Activated CD4-positive, alpha-beta memory T cell treated with anti-CD3 and anti-CD28 coated beads for 36 hours (primary cell): ENCODE results near the gene ZNF346. TPM values are rescaled to one million over a fixed set of nuclear protein-coding genes. Genes with fewer than 3 reads are reported as not detected.
A peak's percentile ranks its signal among the peaks of the same experiment; 100 is the strongest.
"Not testable (repeated sequence)": the region's sequence is repeated elsewhere in the genome, so short reads cannot be mapped to it uniquely, and the experiment has no call there.

ENCODE experiments used
- CTCF ChIA-PET: fragments of 350-600 bp; sonication (Branson Sonifier 250); formaldehyde crosslinking; loops from one replicate; lab custom pipeline; 2021; ENCODE audit warnings: antibody characterized with exemption, inconsistent platforms; lab: Charles Lee
- POLR2A ChIA-PET: fragments of 350-600 bp; sonication (Branson Sonifier 250); formaldehyde crosslinking; loops from one replicate; lab custom pipeline; 2021; ENCODE audit warnings: antibody characterized with exemption; lab: Charles Lee
- DNase-seq: peaks from one replicate; pipeline ENCODE4 v3.0.0-alpha.2; 2020
- H3K27ac Mint-ChIP-seq: one replicate; pipeline ENCODE4 v1.8.0; 2021; ENCODE audit warnings: mixed read lengths
- H3K27me3 Mint-ChIP-seq: one replicate; pipeline ENCODE4 v1.8.0; 2021; ENCODE audit warnings: mixed read lengths
- H3K36me3 Mint-ChIP-seq: one replicate; pipeline ENCODE4 v1.8.0; 2021; ENCODE audit warnings: mixed read lengths
- H3K4me1 Mint-ChIP-seq: one replicate; pipeline ENCODE4 v1.8.0; 2021; ENCODE audit warnings: low read depth, mixed read lengths
- H3K4me3 Mint-ChIP-seq: one replicate; pipeline ENCODE4 v1.8.0; 2021; ENCODE audit warnings: mild to moderate bottlenecking, mixed read lengths
- H3K9me3 Mint-ChIP-seq: one replicate; pipeline ENCODE4 v1.8.0; 2021; ENCODE audit warnings: mixed read lengths
- intact Hi-C: fragments of 100-400 bp; cut with micrococcal nuclease; formaldehyde crosslinking; loops from one replicate; pipeline ENCODE4 v1.15.1; 2023
- total RNA-seq, 2 experiments: library from RNA; stranded (reverse); gene quantifications; one replicate each; pipeline ENCODE4 v1.2.3, GENCODE V29; 2021

Gene ZNF346, protein sequence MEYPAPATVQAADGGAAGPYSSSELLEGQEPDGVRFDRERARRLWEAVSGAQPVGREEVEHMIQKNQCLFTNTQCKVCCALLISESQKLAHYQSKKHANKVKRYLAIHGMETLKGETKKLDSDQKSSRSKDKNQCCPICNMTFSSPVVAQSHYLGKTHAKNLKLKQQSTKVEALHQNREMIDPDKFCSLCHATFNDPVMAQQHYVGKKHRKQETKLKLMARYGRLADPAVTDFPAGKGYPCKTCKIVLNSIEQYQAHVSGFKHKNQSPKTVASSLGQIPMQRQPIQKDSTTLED
- 10 to 100 TPM; 12.7 to 15.6 TPM for total RNA-seq

GRCh38 chr5:177022386-177023302, at the start of gene ZNF346:
TSS of gene ZNF346 (plus strand) at chr5:177022696. CDS start at chr5:177022739, 43 bp downstream.
- peaks cover 33% of the 10 kb centered on the region for H3K4me1 Mint-ChIP-seq
- no peaks in the 10 kb centered on the region for H3K9me3 Mint-ChIP-seq
- DNase-seq = peak; percentile 94
- H3K4me3 Mint-ChIP-seq = peak within 1 kb of the TSS; percentile 89
- POLR2A ChIA-PET = interaction anchor here (0.8 to 2.8 kb wide), 4 partner anchors 11 to 362 kb away, joined by 3 to 14 read pairs (median 4); partner anchors contain the start of gene UIMC1
- CTCF ChIA-PET = interaction anchor here (0.8 to 2.5 kb wide), 7 partner anchors 13 to 51 kb away, joined by 3 to 11 read pairs (median 4); no protein-coding TSS in a partner anchor
- H3K27me3 Mint-ChIP-seq = no peaks in the 10 kb centered on the region
- H3K36me3 Mint-ChIP-seq = peaks cover 15% of the 10 kb centered on the region
- peak within 1 kb of the TSS; percentile 89 for H3K27ac Mint-ChIP-seq
- intact Hi-C loops = loop anchor here (1.0 kb wide), 1 partner anchor 16 kb away; the partner anchor contains the start of gene UIMC1

- H3K4me3 Mint-ChIP-seq = no peak overlapping the region
- H3K4me1 Mint-ChIP-seq = peaks cover 13% of the 10 kb centered on the region
- H3K27ac Mint-ChIP-seq = no peak overlapping the region
- POLR2A ChIA-PET = no interaction called here
- no peak for DNase-seq
- peaks cover 23% of the 10 kb centered on the region for H3K36me3 Mint-ChIP-seq
- CTCF ChIA-PET = no interaction called here
- no peaks in the 10 kb centered on the region for H3K9me3 Mint-ChIP-seq
- H3K27me3 Mint-ChIP-seq = no peaks in the 10 kb centered on the region
- intact Hi-C loops = no loop called here
Measured at GRCh38 chr5:176979669-176980068, 42.8 kb upstream of the ZNF346 start.

- peaks cover 17% of the 10 kb centered on the region for H3K36me3 Mint-ChIP-seq
- DNase-seq = no peak
- H3K27me3 Mint-ChIP-seq = no peaks in the 10 kb centered on the region
- POLR2A ChIA-PET = no interaction called here
- H3K9me3 Mint-ChIP-seq = no peaks in the 10 kb centered on the region
- intact Hi-C loops = no loop called here
- H3K27ac Mint-ChIP-seq = peak overlapping the region; percentile 23
- CTCF ChIA-PET = interaction anchor here (0.6 to 1.3 kb wide), 2 partner anchors 41 to 322 kb away, joined by 4 to 5 read pairs; partner anchors contain the start of gene ZNF346
- H3K4me1 Mint-ChIP-seq = peaks cover 17% of the 10 kb centered on the region
- H3K4me3 Mint-ChIP-seq = no peak overlapping the region
Measured at GRCh38 chr5:176980818-176981217, 41.7 kb upstream of the ZNF346 start.

DNA sequence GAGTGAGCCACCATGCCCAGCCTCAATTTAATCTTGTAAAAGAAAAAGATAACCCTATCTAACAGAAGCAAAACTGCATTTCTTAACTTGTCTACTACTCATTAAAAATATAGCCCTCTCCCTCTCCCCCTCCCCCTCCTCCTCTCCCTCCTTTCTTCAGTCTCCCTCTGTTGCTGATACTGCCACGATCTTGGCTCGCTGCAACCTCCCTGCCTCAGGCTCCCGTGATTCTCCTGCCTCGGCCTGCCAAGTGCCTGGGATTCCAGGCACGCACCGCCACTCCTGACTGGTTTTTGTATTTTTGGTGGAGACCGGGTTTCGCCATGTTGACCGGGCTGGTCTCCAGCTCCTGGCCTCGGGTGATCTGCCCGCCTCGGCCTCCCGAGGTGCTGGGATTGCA, 39.4 kb upstream of the ZNF346 start:
- DNase-seq, H3K27ac Mint-ChIP-seq, H3K9me3 Mint-ChIP-seq, H3K27me3 Mint-ChIP-seq, intact Hi-C loops, POLR2A ChIA-PET, H3K4me3 Mint-ChIP-seq: not testable (repeated sequence)
- CTCF ChIA-PET = interaction anchor here (1.0 kb wide), 1 partner anchor 323 kb away, joined by 3 read pairs; no protein-coding TSS in a partner anchor
- peaks cover 28% of the 10 kb centered on the region for H3K4me1 Mint-ChIP-seq
- peaks cover 13% of the 10 kb centered on the region for H3K36me3 Mint-ChIP-seq

DNA sequence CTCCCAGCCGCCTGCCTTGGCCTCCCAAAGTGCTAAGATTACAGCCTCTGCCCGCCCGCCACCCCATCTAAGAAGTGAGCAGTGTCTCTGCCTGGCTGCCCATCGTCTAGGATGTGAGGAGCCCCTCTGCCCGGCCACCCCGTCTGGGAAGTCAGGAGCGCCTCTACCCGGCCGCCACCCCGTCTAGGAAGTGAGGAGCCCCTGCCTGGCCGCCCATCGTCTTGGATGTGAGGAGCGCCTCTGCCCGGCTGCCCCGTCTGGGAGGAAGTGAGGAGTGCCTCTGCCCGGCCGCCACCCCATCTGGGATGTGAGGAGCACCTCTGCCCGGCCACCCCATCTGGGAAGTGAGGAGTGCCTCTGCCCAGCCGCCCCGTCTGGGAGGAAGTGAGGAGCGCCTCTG, 38.9 kb upstream of the ZNF346 start:
- intact Hi-C loops, POLR2A ChIA-PET, CTCF ChIA-PET: not testable (repeated sequence)

DNA sequence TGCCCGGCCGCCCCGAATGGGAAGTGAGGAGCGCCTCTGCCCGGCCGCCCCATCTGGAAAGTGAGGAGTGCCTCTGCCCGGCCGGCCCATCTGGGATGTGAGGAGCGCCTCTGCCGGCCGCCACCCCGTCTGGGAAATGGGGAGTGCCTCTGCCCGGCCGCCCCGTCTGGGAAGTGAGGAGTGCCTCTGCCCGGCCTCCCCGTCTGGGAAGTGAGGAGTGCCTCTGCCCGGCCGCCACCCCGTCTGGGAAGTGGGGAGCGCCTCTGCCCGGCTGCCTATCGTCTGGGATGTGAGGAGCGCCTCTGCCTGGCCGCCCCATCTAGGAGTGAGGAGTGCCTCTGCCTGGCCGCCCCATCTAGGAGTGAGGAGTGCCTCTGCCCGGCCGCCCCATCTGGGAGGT, 38.3 kb upstream of the ZNF346 start:
- H3K27ac Mint-ChIP-seq, CTCF ChIA-PET, H3K4me3 Mint-ChIP-seq, DNase-seq, H3K9me3 Mint-ChIP-seq, intact Hi-C loops, H3K27me3 Mint-ChIP-seq, H3K36me3 Mint-ChIP-seq, POLR2A ChIA-PET: not testable (repeated sequence)
- H3K4me1 Mint-ChIP-seq = peaks cover 33% of the 10 kb centered on the region

More for the DNA sequence above, 38.9 kb upstream of the ZNF346 start:
- not testable (repeated sequence) for DNase-seq, H3K9me3 Mint-ChIP-seq, H3K27ac Mint-ChIP-seq, H3K27me3 Mint-ChIP-seq, H3K4me3 Mint-ChIP-seq
- Mint-ChIP-seq H3K36me3 (peaks cover 13% of the 10 kb centered on the region), H3K4me1 (peaks cover 31% of the 10 kb centered on the region)

- Mint-ChIP-seq H3K27ac (peak overlapping the region; percentile 42), H3K4me3 (no peak overlapping the region), H3K27me3 (no peaks in the 10 kb centered on the region), H3K36me3 (peaks cover 5% of the 10 kb centered on the region), H3K9me3 (no peaks in the 10 kb centered on the region), H3K4me1 (peaks cover 28% of the 10 kb centered on the region)
- peak; percentile 40 for DNase-seq
- CTCF ChIA-PET = interaction anchor here (1.0 kb wide), 1 partner anchor 538 kb away, joined by 3 read pairs; no protein-coding TSS in a partner anchor
- intact Hi-C loops = no loop called here
- POLR2A ChIA-PET = no interaction called here
Measured at GRCh38 chr5:176985516-176985915, 37.0 kb upstream of the ZNF346 start.

DNA sequence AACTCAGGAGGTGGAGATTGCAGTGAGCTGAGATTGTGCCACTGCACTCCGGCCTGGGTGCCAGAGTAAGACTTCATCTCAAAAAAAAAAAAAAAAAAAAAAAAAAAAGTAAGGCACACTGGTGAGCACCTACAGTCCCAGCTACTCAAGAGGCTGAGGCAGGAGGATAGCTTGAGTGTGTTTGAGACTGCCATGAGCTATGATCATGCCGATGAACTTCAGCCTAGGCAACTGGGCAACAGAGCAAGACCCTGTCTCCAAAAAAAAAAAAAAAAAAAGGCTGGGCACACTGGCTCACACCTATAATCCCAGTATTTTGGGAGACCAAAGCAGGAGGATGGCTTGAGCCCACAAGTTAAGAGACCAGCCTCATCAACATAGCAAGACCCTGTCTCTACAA, 36.2 kb upstream of the ZNF346 start:
- POLR2A ChIA-PET = no interaction called here
- CTCF ChIA-PET = interaction anchor here (1.0 kb wide), 1 partner anchor 539 kb away, joined by 3 read pairs; no protein-coding TSS in a partner anchor
- peaks cover 28% of the 10 kb centered on the region for H3K4me1 Mint-ChIP-seq

GRCh38 chr5:176987583-176987982, 34.9 kb upstream of the ZNF346 start:
- H3K27ac Mint-ChIP-seq = no peak overlapping the region
- ChIA-PET CTCF (no interaction called here), POLR2A (no interaction called here)
- peaks cover 28% of the 10 kb centered on the region for H3K4me1 Mint-ChIP-seq
- no peak for DNase-seq
- intact Hi-C loops = no loop called here
- H3K9me3 Mint-ChIP-seq = no peaks in the 10 kb centered on the region
- H3K4me3 Mint-ChIP-seq = no peak overlapping the region
- H3K36me3 Mint-ChIP-seq = peaks cover under 1% of the 10 kb centered on the region
- H3K27me3 Mint-ChIP-seq = no peaks in the 10 kb centered on the region

More for the DNA sequence above, 36.2 kb upstream of the ZNF346 start:
- intact Hi-C loops = no loop called here
- no peak for DNase-seq
- H3K4me3 Mint-ChIP-seq = no peak overlapping the region
- no peaks in the 10 kb centered on the region for H3K9me3 Mint-ChIP-seq
- H3K27ac Mint-ChIP-seq = no peak overlapping the region
- peaks cover 3% of the 10 kb centered on the region for H3K36me3 Mint-ChIP-seq
- no peaks in the 10 kb centered on the region for H3K27me3 Mint-ChIP-seq

DNA sequence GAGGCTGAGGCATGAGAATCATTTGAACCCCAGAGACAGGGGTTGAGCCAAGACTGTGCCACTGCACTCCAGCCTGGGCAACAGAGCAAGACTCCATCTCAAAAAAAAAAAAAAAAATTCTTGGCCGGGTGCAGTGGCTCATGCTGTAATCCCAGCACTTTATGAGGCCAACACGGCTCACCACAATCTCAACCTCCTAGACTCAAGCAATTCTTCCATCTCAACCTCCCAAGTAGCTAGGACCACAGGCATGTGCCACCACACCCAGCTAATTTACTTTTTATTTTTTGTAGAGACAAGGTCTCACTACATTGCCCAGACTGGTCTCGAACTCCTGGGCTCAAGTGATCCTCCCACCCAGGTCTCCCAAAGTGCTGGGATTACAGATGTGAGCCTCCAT, 29.4 kb upstream of the ZNF346 start:
- H3K36me3 Mint-ChIP-seq = peaks cover 17% of the 10 kb centered on the region
- H3K27ac Mint-ChIP-seq, POLR2A ChIA-PET, DNase-seq, H3K27me3 Mint-ChIP-seq, intact Hi-C loops, H3K4me3 Mint-ChIP-seq, H3K9me3 Mint-ChIP-seq: not testable (repeated sequence)
- CTCF ChIA-PET = interaction anchor here (1.0 kb wide), 1 partner anchor 20 kb away, joined by 3 read pairs; no protein-coding TSS in a partner anchor
- H3K4me1 Mint-ChIP-seq = peaks cover 49% of the 10 kb centered on the region

DNA sequence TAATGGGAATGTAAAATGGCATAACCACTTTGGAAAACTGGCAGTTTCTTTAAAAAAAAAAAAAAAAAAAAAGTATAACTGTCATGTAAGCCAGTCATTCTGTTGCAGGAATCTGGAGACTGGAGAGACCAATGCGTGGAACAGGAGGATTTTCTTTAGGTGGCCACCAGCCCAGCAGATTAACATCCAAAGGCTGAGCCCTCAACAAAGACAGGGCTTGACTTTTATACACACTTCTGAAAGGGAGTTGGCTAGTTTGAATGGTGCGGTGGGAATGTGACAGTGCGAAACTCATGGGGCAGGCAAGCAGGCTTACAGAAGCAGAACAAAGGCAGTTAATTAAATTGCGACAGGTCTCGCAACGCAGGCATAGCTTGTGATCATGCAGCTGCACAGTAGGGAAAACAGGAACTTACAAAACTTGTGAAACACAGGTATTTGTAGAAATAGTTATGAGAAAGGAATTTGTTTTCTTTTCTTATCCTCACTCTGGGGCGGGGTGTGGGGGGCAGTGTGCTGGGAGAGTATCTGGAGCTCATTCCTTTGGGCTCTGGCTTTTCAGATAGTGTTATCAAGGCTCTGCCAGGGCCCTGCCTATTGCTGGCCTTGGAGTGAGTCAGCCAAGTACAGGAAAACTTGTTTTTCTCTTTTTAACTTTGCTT, 27.9 kb upstream of the ZNF346 start:
- no peak overlapping the region for H3K4me3 Mint-ChIP-seq
- H3K27ac Mint-ChIP-seq = peak overlapping the region; percentile 83
- CTCF ChIA-PET = interaction anchor here (1.0 to 1.4 kb wide), 2 partner anchors 11 to 334 kb away, joined by 3 to 5 read pairs; no protein-coding TSS in a partner anchor
- POLR2A ChIA-PET = no interaction called here
- no peaks in the 10 kb centered on the region for H3K27me3 Mint-ChIP-seq
- intact Hi-C loops = loop anchor here (5.0 kb wide), 1 partner anchor 92 kb away; no protein-coding TSS in a partner anchor
- peaks cover 17% of the 10 kb centered on the region for H3K36me3 Mint-ChIP-seq
- DNase-seq = no peak
- peaks cover 6% of the 10 kb centered on the region for H3K9me3 Mint-ChIP-seq
- peaks cover 45% of the 10 kb centered on the region for H3K4me1 Mint-ChIP-seq
